Thyroid gland (tissue), 4 donors: ENCODE data around the gene KCNG1.

ENCODE experiments used
- CTCF ChIP-seq, 6 experiments: fragments of 200-600 bp in 3 of 6; fragments of 450-650 bp in 3 of 6; sonication (generic) in 3 of 6; IDR thresholded peaks; one replicate each; pipeline ENCODE4 v1.5.1; 2016 to 2019; ENCODE audit warnings: antibody characterized with exemption in 6 of 6, mild to moderate bottlenecking in 2 of 6, inconsistent platforms in 1 of 6, moderate library complexity in 1 of 6
- POLR2A ChIP-seq, 2 donors: fragments of 450-650 bp; IDR thresholded peaks; one replicate each; pipeline ENCODE4 v1.6.1; 2017; ENCODE audit warnings: antibody characterized with exemption in 2 of 2, mild to moderate bottlenecking in 2 of 2, moderate library complexity in 1 of 2

- TF ChIP-seq POLR2A (IDR thresholded peaks at IDR 0.05) (no peak), CTCF (IDR thresholded peaks at IDR 0.05) (no peak)
Measured at GRCh38 chr20:51010043-51010365, 12.9 kb downstream of the KCNG1 start.
